Vagina (tissue), 2 donors: Measurements from ENCODE around the gene EPS15.

Experiments used
- CTCF ChIP-seq, 3 experiments: fragments of 450-650 bp in 2 of 3; fragments of 200-600 bp in 1 of 3; sonication (generic) in 1 of 3; IDR thresholded peaks; one replicate each; pipeline ENCODE4 v1.5.1; 2017 to 2019; ENCODE audit warnings: antibody characterized with exemption in 3 of 3, mild to moderate bottlenecking in 2 of 3, moderate library complexity in 2 of 3
- POLR2AphosphoS5 ChIP-seq, 2 donors: sonication (generic); formaldehyde crosslinking; IDR thresholded peaks; one replicate each; pipeline ENCODE4 v1.9.0; 2017; ENCODE audit warnings: antibody characterized with exemption in 2 of 2, mild to moderate bottlenecking in 2 of 2, low read depth in 1 of 2; ENCODE audit not compliant: insufficient read depth in 1 of 2

GRCh38 chr1:51443555-51443954, 75.5 kb downstream of the EPS15 start:
- TF ChIP-seq CTCF (IDR thresholded peaks at IDR 0.05): no peak
- no peak for TF ChIP-seq POLR2AphosphoS5 (IDR thresholded peaks at IDR 0.05; ENCODE audit: insufficient read depth in 1 of 2, low read depth in 1 of 2)
